GM23338 (cell line): ENCODE data around the gene MLLT10. TPM values are rescaled to one million over a fixed set of nuclear protein-coding genes. Genes with fewer than 3 reads are reported as not detected.
A peak's percentile ranks its signal among the peaks of the same experiment; 100 is the strongest.

ENCODE experiments used
- ATAC-seq: fragments of 200-7000 bp; cut with Tn5 transposase; 3 replicates; pipeline ENCODE4 v1.9.1; 2020
- DNase-seq: peaks from one replicate; pipeline ENCODE4 v3.0.0-alpha.2; 2015; ENCODE audit warnings: low spot score
- H2AFZ ChIP-seq: fragments of 200-600 bp; sonication (generic); 2 replicates; pipeline ENCODE4 v1.8.0; 2016; ENCODE audit warnings: antibody characterized with exemption, mild to moderate bottlenecking, moderate library complexity
- H3F3A ChIP-seq: fragments of 200-600 bp; sonication (generic); replicated peaks from 2 replicates; pipeline ENCODE4 v1.8.0; 2017; ENCODE audit warnings: antibody characterized with exemption, mixed run types, low read depth
- H3K27ac ChIP-seq: fragments of 200-600 bp; sonication (generic); 2 replicates; pipeline ENCODE4 v1.6.1; 2016; ENCODE audit warnings: low read depth
- H3K27me3 ChIP-seq: fragments of 200-600 bp; sonication (generic); 2 replicates; pipeline ENCODE4 v1.8.0; 2016; ENCODE audit warnings: mild to moderate bottlenecking, mixed run types, moderate library complexity; ENCODE audit not compliant: insufficient read depth
- H3K36me3 ChIP-seq: fragments of 200-600 bp; sonication (generic); 2 replicates; pipeline ENCODE4 v1.8.0; 2016; ENCODE audit warnings: mild to moderate bottlenecking; ENCODE audit not compliant: insufficient read depth
- H3K4me1 ChIP-seq: fragments of 200-600 bp; sonication (generic); 2 replicates; pipeline ENCODE4 v1.8.0; 2016; ENCODE audit warnings: mild to moderate bottlenecking, moderate library complexity; ENCODE audit not compliant: insufficient read depth
- H3K4me2 ChIP-seq: fragments of 200-600 bp; sonication (generic); 2 replicates; pipeline ENCODE4 v1.7.1; 2017; ENCODE audit warnings: mixed run types
- H3K4me3 ChIP-seq: fragments of 200-600 bp; sonication (generic); 2 replicates; pipeline ENCODE4 v1.6.1; 2016; ENCODE audit warnings: mixed run types
- H3K79me2 ChIP-seq: fragments of 200-600 bp; sonication (generic); replicated peaks from 2 replicates; pipeline ENCODE4 v1.8.0; 2017; ENCODE audit warnings: mild to moderate bottlenecking; ENCODE audit not compliant: insufficient read depth
- H3K9me2 ChIP-seq: fragments of 200-600 bp; sonication (generic); 2 replicates; pipeline ENCODE4 v1.8.0; 2017; ENCODE audit not compliant: insufficient read depth
- H4K20me1 ChIP-seq: fragments of 200-600 bp; sonication (generic); replicated peaks from 2 replicates; pipeline ENCODE4 v1.8.0; 2017; ENCODE audit warnings: mild to moderate bottlenecking; ENCODE audit not compliant: insufficient read depth
- H3K27ac Mint-ChIP-seq: 2 replicates; pipeline ENCODE4 v1.8.0; 2020; ENCODE audit warnings: inconsistent platforms, mild to moderate bottlenecking, moderate library complexity, mixed read lengths
- H3K27me3 Mint-ChIP-seq: 3 replicates; pipeline ENCODE4 v1.8.0; 2022; ENCODE audit warnings: low read depth, mild to moderate bottlenecking, moderate library complexity, mixed read lengths, inconsistent platforms; ENCODE audit not compliant: insufficient read depth, poor library complexity
- H3K36me3 Mint-ChIP-seq: 3 replicates; pipeline ENCODE4 v1.8.0; 2021; ENCODE audit warnings: low read depth, mild to moderate bottlenecking, inconsistent platforms, moderate library complexity, mixed read lengths
- H3K4me1 Mint-ChIP-seq: 3 replicates; pipeline ENCODE4 v1.8.0; 2020; ENCODE audit warnings: mild to moderate bottlenecking, inconsistent platforms, mixed read lengths
- H3K4me3 Mint-ChIP-seq: 3 replicates; pipeline ENCODE4 v1.8.0; 2021; ENCODE audit warnings: moderate library complexity, mild to moderate bottlenecking, inconsistent platforms, mixed read lengths
- H3K9me3 Mint-ChIP-seq: 3 replicates; pipeline ENCODE4 v1.8.0; 2020; ENCODE audit warnings: moderate library complexity, mild to moderate bottlenecking, inconsistent platforms, mixed read lengths
- CTCF ChIP-seq, 2 experiments: fragments of 200-600 bp in 1 of 2; sonication (generic) in 1 of 2; conservative IDR thresholded peaks; 2 replicates each; pipeline versions ENCODE4 v1.5.1 to v1.6.1; 2016 to 2017; ENCODE audit warnings: antibody characterized with exemption in 2 of 2, low read depth in 2 of 2, mild to moderate bottlenecking in 2 of 2, moderate library complexity in 1 of 2
- ETS1 ChIP-seq: IDR thresholded peaks from 2 replicates; pipeline ENCODE4 v1.6.1; 2016; ENCODE audit warnings: antibody characterized with exemption
- EZH2 ChIP-seq: fragments of 200-600 bp; sonication (generic); IDR thresholded peaks from one replicate; pipeline ENCODE4 v1.8.0; 2017; ENCODE audit warnings: antibody characterized with exemption, mild to moderate bottlenecking, low read depth; ENCODE audit not compliant: unreplicated experiment
- EZH2phosphoT487 ChIP-seq: fragments of 200-600 bp; sonication (generic); IDR thresholded peaks from one replicate; pipeline ENCODE4 v1.8.1; 2018; ENCODE audit warnings: antibody characterized with exemption; ENCODE audit not compliant: unreplicated experiment
- POLR2AphosphoS5 ChIP-seq: IDR thresholded peaks from 2 replicates; pipeline ENCODE4 v1.6.1; 2016; ENCODE audit warnings: antibody characterized with exemption, low read depth
- REST ChIP-seq: IDR thresholded peaks from one replicate; pipeline ENCODE4 v1.6.1; 2018; ENCODE audit warnings: antibody characterized with exemption; ENCODE audit not compliant: unreplicated experiment
- STAT1 ChIP-seq: IDR thresholded peaks from one replicate; pipeline ENCODE4 v1.6.1; 2016; ENCODE audit warnings: antibody characterized with exemption; ENCODE audit not compliant: unreplicated experiment
- ZNF114 ChIP-seq: fragments of 250-450 bp; sonication (Bioruptor Pico); IDR thresholded peaks from 2 replicates; pipeline ENCODE4 v1.5.0; 2020; ENCODE audit warnings: mild to moderate bottlenecking, moderate library complexity
- polyA plus RNA-seq: library from polyadenylated mRNA; unstranded; fragments of >200 nt; fragmentation: Nextera tagmentation; extraction: Ambion mirVana; gene quantifications from 2 replicates; pipeline ENCODE4 v1.2.1, GENCODE V29; 2016
- total RNA-seq: library from RNA; depleted of rRNA; stranded (reverse); fragments of >200 nt; shearing (Covaris generic); gene quantifications from 2 replicates; pipeline ENCODE4 v1.2.3, GENCODE V29; 2014

MLLT10 gene
- total and polyA plus RNA-seq, 2 experiments from 2014 or later = 28.8 to 55.4 TPM

- H2AFZ ChIP-seq = no peak overlapping the region
- Mint-ChIP-seq H3K9me3 (no peaks in the 10 kb centered on the region), H3K27me3 (peaks cover 10% of the 10 kb centered on the region), H3K4me1 (peaks cover 8% of the 10 kb centered on the region), H3K4me3 (no peak overlapping the region), H3K36me3 (peaks cover 34% of the 10 kb centered on the region), H3K27ac (peak overlapping the region; percentile 32; the same call in 1 of the 2 replicates)
- H3K27ac ChIP-seq = peak overlapping the region; percentile 40
- no peak overlapping the region for H3K4me3 ChIP-seq
- no peaks in the 10 kb centered on the region for H3K9me2 ChIP-seq
- H3K79me2 ChIP-seq = peaks cover 16% of the 10 kb centered on the region; the same call in 1 of the 2 replicates
- H3K4me1 ChIP-seq = 0 out of 2 replicates have a peak, but pooled peaks cover 3% of the 10 kb centered on the region
- DNase-seq = no peak
- no peak for ATAC-seq
- peaks cover 3% of the 10 kb centered on the region; the same call in 1 of the 2 replicates for H4K20me1 ChIP-seq
- no peaks in the 10 kb centered on the region; the same call in none of the 2 replicates for H3K36me3 ChIP-seq
- no peaks in the 10 kb centered on the region for H3K27me3 ChIP-seq
- no peak overlapping the region for H3K4me2 ChIP-seq
- H3F3A ChIP-seq = no peaks in the 10 kb centered on the region
- TF ChIP-seq STAT1 (no peak), EZH2phosphoT487 (no peak), POLR2AphosphoS5 (no peak), REST (no peak), ETS1 (no peak), EZH2 (no peak), CTCF (conservative IDR thresholded peaks at IDR 0.05; ENCODE audit: low read depth in 2 of 2) (no peak), ZNF114 (CRISPR knock-in tag) (no peak)
Observed at GRCh38 chr10:21712975-21713374, 178.9 kb downstream of the MLLT10 start.
